AG10803 (cell line): ENCODE results near the gene MTA3.
"Not testable (repeated sequence)": the region's sequence is repeated elsewhere in the genome, so short reads cannot be mapped to it uniquely, and the experiment has no call there.

Experiments
- DNase-seq: peaks from one replicate; pipeline ENCODE4 v3.0.0; 2010; ENCODE audit warnings: low read depth
- H3K4me3 ChIP-seq: 2 replicates; pipeline ENCODE4 v1.5.1; 2011; ENCODE audit warnings: mild to moderate bottlenecking, low read length, control low read depth
- TF ChIP-seq, protein P1 (sequence below): conservative IDR thresholded peaks from 2 replicates; pipeline ENCODE4 v1.5.1; 2011; ENCODE audit warnings: mild to moderate bottlenecking, low read length, control low read depth, inconsistent platforms

Gene MTA3

GRCh38 chr2:42573256-42573655 lies 4.8 kb downstream of the MTA3 start:
- TF ChIP-seq, protein P1, sequence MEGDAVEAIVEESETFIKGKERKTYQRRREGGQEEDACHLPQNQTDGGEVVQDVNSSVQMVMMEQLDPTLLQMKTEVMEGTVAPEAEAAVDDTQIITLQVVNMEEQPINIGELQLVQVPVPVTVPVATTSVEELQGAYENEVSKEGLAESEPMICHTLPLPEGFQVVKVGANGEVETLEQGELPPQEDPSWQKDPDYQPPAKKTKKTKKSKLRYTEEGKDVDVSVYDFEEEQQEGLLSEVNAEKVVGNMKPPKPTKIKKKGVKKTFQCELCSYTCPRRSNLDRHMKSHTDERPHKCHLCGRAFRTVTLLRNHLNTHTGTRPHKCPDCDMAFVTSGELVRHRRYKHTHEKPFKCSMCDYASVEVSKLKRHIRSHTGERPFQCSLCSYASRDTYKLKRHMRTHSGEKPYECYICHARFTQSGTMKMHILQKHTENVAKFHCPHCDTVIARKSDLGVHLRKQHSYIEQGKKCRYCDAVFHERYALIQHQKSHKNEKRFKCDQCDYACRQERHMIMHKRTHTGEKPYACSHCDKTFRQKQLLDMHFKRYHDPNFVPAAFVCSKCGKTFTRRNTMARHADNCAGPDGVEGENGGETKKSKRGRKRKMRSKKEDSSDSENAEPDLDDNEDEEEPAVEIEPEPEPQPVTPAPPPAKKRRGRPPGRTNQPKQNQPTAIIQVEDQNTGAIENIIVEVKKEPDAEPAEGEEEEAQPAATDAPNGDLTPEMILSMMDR, result no peak
- no peak overlapping the region for H3K4me3 ChIP-seq
- DNase-seq, result no peak

DNA sequence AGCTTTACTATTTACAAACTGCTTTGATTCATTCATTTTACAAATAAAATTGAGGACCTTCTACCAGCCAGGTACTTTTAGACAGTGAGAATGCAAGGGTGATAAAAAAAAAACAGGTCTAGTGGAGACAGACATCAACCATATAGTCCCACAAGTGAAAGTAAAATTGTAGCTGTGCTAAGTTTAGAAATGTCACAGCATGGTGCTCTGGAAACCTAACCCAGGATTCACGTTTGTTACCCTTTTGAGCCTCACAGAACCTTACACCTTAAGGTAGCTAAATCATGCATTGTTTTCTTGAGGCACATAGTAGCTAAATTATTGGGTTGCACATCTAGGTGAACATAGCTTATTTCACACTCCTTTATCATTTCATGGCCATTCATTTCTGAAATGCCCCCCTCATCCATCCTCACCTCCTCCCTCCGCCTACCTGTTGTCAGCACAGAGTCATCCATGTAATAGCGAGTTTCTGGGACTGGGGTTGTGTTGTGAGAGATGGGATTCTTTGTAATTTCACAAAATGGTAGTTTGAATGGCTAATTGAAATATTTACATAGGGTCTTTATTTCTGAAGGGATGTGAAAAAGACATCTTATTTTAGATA lies 7.1 kb downstream of the MTA3 start:
- DNase-seq, result no peak
- TF ChIP-seq, protein P1, result no peak
- no peak overlapping the region for H3K4me3 ChIP-seq

DNA sequence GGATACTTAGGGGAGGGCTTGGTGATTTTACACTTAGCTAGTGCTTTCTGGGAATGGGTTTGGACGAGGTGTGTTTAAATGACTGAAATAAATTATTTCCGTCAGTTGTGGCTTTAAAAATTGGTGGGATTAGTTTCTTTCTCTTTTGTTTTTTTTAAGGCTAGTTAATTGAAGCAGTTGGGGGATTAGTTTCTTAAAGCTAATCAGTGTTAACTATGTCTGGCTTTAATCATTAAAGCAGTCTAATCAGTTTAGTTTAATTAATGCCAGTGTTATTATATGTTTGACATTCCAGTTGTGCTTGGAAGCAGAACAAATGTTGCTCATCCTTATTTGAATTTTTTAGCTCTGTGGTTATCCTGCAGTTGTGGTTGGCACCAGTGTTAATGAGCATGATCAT lies 10.2 kb downstream of the MTA3 start:
- H3K4me3 ChIP-seq, result no peak overlapping the region
- DNase-seq, result no peak
- TF ChIP-seq, protein P1, result no peak

DNA sequence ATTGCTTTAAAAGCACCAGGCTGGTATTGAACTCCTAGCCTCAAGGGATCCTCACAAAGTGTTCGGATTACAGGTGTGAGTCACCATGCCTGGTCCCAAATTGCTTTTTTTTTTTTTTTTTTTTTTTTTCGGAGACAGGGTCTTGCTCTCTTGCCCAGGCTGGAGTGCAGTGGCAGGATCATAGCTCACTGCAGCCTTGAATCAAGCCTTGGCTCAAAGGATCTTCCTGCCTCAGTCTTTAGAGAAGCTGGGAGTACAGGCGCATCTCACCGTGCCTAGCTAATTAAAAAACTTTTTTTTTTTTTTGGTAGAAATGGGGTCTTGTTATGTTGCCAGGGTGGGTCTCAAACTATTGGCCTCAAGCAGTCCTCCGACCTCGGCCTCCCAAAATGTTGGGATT lies 12.8 kb downstream of the MTA3 start:
- H3K4me3 ChIP-seq, result no peak overlapping the region
- TF ChIP-seq, protein P1, result no peak
- no peak for DNase-seq

GRCh38 chr2:42584628-42585027 lies 16.2 kb downstream of the MTA3 start:
- DNase-seq, H3K4me3 ChIP-seq: not testable (repeated sequence)

- no peak overlapping the region for H3K4me3 ChIP-seq
- DNase-seq, result no peak
- TF ChIP-seq, protein P1, result no peak
These were observed 17.3 kb downstream of the MTA3 start for GRCh38 chr2:42585779-42586178.

DNA sequence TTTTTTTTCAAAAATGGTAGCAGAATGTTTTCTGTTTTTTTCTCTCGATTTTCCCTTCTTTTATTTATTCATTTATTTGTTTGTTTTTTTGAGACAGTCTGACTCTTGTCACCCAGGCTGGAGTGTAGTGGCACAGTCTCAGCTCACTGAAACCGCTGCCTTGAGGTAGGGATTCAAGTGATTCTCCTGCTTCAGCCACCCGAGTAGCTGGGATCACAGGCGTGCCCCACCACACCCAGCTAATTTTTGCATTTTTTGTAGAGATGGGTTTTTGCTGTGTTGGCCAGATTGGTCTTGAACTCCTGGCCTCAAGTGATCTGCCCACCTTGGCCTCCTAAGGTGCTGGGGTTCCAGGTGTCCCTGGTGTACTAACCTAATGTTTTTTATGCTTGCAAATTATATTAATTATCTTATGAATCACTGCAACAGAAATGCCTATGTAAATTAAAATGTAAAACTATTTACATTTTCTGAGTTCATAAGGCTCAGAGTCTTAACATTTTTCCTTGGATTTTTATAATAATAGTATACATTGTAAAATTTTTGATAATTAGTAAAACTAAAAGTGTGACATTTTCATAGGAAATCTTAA lies 19.2 kb downstream of the MTA3 start:
- H3K4me3 ChIP-seq, result no peak overlapping the region
- DNase-seq, result no peak
- TF ChIP-seq, protein P1, result no peak
